ENCODE results near the gene GPC4.

DNA sequence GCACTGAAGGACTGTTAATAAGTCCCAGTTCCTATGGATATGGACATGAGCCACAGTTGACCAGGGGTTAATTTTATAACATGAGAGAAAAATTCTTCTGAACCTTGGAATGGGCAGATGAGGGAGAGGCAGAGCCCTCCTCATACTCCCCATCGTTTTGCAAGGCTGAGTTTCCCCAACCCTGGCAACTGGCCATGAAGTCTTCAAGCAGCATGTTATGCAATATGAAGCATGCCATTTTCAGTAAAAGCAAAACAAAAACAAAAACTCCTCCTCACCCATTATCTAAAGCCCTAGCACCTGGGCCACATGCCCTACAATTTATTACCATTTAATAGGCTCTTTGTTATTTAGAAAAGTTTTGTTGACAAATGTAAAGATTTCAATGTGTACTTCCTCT is 64.5 kb downstream of the GPC4 start:
- TF ChIP-seq ZNF792 (tag by site-specific recombination; IDR thresholded peaks at IDR 0.05) = no peak
- TF ChIP-seq, protein P1, sequence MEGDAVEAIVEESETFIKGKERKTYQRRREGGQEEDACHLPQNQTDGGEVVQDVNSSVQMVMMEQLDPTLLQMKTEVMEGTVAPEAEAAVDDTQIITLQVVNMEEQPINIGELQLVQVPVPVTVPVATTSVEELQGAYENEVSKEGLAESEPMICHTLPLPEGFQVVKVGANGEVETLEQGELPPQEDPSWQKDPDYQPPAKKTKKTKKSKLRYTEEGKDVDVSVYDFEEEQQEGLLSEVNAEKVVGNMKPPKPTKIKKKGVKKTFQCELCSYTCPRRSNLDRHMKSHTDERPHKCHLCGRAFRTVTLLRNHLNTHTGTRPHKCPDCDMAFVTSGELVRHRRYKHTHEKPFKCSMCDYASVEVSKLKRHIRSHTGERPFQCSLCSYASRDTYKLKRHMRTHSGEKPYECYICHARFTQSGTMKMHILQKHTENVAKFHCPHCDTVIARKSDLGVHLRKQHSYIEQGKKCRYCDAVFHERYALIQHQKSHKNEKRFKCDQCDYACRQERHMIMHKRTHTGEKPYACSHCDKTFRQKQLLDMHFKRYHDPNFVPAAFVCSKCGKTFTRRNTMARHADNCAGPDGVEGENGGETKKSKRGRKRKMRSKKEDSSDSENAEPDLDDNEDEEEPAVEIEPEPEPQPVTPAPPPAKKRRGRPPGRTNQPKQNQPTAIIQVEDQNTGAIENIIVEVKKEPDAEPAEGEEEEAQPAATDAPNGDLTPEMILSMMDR (tag by site-specific recombination; IDR thresholded peaks at IDR 0.05) = no peak
- TF ChIP-seq REST (tag by site-specific recombination; IDR thresholded peaks at IDR 0.05) = no peak
- no peak for TF ChIP-seq KLF1 (tag by site-specific recombination; IDR thresholded peaks at IDR 0.05)
- TF ChIP-seq REPIN1 (tag by site-specific recombination; IDR thresholded peaks at IDR 0.05; ENCODE audit: low read depth) = no peak
- TF ChIP-seq ZFP3 (tag by site-specific recombination; IDR thresholded peaks at IDR 0.05; ENCODE audit: low read depth) = no peak
- no peak for TF ChIP-seq YY1 (tag by site-specific recombination; IDR thresholded peaks at IDR 0.05)

Data from HEK293 (cell line).